Measurements from ENCODE around the gene TRMT6.

The TRMT6 gene, protein sequence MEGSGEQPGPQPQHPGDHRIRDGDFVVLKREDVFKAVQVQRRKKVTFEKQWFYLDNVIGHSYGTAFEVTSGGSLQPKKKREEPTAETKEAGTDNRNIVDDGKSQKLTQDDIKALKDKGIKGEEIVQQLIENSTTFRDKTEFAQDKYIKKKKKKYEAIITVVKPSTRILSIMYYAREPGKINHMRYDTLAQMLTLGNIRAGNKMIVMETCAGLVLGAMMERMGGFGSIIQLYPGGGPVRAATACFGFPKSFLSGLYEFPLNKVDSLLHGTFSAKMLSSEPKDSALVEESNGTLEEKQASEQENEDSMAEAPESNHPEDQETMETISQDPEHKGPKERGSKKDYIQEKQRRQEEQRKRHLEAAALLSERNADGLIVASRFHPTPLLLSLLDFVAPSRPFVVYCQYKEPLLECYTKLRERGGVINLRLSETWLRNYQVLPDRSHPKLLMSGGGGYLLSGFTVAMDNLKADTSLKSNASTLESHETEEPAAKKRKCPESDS

DNA sequence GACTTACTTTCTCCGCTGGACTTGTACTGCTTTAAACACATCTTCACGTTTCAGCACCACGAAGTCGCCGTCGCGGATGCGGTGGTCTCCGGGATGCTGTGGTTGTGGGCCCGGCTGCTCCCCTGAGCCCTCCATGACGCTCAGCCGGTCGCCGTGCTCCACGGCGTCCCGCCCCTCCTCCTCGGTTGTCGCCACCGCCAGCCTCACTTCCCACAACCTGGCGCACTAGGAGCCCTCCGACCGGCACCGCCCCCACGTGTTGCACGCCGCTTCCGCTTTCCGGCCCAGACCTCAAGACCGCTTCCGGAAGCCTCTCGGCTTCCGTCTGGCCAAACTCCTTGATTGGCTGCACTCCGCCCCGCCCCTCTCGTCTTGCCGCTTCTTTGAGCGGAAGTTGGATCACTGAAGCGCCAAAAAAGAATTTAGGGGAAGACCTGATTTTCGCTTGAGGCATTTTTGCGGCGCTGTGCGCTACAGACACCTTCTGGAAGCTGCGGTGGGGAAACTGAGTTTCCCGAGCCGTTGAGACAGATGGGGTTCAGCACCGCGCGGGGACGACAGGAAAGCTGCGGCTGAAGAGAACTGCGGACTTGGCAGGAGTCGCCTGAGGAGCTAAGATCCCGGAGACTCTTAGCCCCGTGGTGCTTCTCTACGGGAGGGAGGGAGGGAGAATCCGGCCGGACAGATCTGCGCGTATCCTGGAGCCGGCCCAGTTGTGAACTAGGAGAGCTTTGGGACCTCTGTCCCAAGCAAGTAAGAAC lies at the start of gene TRMT6, which contains the start of gene MCM8:
TSS of gene TRMT6 (minus strand) at position 263 of the 761 bp plus-strand sequence. CDS start at position 135, 128 bp downstream.
TSS of gene MCM8 (plus strand) at position 382 of the 761 bp plus-strand sequence. CDS start 1,364 bp downstream, outside the sequence.
- peak; percentile 96 for DNase-seq

DNA sequence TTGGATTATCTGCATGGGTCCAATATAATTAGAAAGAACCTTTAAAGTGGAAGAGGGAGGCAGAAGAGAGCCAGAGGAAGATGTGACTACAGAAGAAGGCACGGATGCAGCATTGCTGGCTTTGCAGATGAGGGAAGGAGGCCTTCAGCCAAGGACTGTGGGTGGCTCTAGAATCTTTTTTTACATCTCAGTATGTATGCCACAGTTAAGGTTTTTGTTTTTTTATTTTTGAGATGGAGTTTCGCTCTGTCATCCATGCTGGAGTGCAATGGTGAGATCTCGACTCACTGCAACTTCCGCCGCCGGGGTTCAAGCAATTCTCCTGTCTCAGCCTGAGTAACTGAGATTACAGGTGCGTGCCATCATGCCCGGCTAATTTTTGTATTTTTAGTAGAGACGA lies 49.5 kb upstream of the TRMT6 start:
- DNase-seq, result no peak

DNA sequence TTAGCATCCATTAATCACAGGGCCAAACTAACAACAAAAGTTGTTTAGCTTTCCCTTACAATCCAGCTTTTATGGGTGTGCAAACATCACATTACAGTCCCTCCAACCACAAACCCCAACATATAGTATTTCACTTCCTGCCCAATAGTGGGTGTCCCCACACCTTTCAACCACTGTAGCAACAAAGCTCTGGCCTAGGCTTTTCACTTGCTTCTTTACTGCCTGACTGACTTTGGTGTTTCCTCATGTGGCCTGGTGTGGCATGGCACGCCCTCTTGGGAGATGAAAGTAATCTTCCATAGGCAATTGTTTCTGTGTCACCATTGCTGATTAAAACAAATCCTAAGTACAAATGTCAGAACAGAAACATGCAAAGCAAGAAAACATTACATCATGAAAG lies 46.4 kb upstream of the TRMT6 start:
- peak; percentile 70 for DNase-seq

DNA sequence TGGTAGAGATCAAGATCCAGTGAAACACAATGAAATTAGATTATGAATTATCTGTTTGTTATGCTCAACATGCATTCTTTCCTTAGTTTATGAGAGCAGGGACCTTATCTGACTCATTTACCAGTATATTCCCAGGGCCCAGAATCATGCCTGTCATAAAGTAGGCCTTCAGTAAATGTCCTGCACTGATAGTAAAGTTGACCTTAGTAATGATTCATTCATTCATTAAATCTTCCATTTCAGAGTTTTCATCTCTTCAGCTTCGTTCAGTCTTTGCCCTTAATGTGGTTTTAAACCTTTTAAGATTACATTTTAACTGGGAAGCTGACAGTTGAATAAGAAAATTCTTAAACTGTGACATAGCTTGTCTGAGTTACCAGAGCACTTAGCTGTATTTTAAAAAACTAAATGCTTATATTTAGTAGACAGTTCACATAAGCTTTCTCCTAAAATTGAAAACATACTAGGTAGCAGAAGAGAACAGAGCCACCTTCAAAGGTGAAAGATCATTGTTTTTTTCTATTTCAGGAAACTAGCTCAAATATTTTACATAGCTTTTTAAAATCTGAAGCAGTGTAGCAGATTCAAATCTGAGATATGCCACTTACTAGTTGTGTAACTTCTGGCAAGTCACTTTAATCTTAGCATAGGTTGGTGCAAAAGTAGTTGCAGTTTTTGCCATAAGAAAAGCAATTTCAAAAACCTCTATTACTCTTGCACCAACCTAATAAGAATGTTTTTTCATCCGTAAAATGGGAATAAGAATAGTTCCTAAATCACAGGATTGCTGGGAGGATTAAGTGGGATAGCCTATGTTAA lies 41.5 kb upstream of the TRMT6 start:
- DNase-seq, result no peak

DNA sequence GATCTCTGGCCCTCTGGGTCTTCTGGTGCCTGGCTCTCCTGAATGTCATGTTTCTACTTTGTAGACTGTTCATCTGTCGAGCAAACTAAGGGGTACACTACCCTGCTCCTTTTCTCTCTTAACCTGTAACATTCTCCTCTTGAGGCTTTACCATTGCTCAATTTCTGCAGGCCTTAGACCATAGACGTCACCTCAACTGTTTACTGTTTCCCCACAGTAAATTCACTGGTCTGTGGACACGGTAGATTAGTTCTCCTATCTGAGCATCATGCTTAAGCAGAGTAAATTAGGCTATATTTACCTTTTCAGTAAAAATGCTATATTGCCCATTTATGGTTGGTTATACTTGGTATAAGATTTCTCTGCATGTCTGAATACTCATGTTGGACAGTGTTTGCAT lies 40.6 kb upstream of the TRMT6 start:
- no peak for DNase-seq

DNA sequence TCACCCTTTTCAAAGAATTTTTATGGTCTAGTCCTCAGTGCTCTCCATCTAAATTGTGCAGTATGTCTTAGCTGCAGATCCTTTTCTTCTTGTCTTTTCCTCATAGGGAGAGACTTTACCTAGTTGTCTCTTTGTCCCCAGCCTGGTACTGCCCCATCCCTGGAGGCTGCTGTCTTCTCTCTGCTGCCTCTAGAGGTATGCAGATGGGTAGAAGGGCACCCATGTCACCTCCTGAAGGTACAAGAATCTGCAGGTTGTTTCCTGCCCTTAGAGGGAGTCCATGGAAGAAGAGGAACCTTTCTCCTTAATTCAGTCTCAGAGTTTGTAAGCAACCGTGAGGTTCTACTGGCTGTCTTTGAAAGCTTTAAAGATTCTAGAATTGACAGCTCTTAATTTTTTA lies 39.2 kb upstream of the TRMT6 start:
- no peak for DNase-seq

DNA sequence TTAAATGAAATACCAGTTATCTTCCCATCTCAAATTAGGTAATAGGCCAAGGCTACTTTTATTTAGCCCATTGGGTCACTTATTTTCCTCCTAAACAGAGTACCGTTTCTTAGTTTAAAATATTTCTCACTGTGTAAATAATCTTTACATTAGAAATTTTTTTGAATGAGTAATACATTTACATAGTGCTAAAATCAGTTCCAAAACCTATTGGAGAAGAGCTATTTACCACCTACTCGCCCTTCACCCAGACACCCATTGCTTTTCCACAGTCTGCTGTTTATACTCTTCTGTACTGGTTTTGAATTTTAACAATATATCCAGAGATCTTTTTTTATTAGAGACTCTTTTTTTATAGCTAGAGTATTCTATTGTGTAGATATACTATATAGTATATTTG lies 37.0 kb upstream of the TRMT6 start:
- DNase-seq, result no peak

DNA sequence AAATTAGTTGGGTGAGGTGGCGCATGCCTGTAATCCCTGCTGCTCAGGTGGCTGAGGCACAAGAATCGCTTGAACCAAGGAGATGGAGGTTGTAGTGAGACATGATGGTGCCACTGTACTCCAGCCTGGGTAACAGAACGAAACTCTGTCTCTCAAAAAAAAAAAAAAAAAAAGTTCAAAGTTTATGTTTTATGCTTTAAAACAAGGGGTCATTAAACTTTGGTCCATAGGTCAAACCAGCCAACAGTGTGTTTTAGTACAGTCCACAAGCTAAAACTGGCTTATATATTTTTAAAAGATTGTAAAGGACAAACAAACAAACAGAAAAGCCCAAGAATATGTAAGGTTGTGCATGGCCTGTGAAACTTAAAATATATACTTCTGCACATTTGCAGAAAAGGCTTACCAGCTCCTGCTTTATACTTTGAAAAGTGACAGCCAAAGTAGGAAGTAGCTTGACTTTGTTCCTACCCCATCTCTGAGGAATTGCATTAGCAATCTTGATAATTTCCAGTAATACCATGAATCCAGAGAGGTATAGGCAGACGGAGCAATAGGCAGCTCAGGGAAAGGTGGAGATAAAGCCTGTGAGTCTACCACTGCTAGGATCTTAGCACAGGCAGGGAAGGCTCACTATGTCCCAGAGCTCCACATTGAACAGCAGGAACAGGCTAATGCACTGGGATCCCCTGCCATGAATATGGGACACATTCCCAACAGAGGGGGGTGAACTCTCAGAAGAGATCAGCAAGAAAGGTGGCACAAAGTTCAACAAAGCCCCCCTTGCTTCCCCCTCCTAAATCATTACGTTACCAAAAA lies 30.6 kb upstream of the TRMT6 start:
- no peak for DNase-seq

DNA sequence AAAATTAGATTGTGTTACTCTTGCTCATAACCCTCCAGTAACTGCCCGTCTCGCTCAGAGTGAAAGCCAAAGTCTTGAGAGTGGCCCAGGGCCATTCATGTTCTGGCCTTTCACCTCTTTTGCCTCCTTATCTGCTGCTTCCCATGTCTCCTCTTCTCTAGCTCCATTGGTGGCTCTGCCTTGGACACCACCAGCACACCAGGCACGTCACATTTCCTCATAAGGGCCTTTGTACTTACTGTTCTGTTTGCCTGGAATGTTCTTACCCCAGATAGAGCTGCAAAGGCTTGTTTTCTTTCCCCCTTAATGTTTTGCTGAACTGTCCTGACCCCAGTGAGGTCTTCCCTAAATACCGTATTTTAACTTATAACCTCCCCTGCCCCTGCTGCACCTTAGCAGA lies 29.5 kb upstream of the TRMT6 start:
- DNase-seq, result no peak

DNA sequence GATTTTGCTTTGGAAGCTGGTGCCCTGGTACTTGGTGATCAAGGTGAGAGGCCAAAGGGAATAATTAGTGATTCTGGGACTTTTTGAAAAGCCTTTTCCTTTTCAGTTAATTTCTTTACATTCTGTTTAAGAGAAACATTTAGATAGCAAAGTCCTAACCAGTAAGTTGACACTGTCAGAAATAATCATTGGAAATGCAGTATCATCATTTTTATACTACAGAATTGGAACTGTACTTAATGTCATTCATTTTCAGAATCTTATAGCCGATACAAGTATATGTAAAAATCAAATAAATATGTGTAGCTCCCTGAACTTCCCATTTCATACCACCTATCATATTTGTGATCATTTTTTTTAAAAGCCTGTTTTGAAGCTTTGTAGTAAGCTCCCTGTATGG lies 27.6 kb upstream of the TRMT6 start:
- DNase-seq, result no peak

DNA sequence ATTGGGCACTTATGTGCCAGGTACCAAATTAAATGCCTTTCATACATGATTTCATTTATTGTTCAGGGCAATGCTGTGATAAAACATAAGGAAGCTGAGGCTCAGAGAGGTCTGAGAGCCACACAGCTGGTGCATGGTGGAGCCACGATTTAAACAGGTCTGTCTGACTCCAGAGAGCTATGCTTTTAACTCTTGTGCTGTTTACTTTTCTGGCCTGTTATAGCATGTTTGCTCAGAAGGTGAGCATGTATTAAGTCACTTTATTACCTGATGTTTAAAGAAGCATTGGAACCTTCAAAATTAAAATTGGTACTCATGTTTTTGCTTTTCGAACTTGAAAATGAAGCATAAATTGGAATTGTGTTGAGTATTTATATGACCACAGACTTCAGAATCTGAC lies 26.9 kb upstream of the TRMT6 start:
- DNase-seq, result no peak

DNA sequence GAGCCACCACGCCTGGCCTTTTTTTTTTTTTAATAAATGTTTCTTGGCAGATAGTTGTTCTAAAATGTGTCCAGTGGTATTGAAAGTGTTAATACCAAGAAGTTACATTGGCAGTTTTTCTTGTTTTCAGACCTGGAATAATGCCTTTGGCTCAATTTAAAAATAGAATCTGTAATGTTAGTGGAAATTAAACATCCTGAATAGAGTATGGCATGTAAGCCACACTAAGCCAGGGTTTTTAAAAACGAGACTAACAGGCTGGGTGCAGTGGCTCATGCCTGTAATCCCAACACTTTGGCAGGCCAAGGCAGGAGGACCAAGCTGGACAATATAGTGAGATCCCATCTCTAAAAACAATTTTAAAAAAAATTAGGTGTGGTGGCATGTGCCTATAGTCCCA lies 25.4 kb upstream of the TRMT6 start:
- no peak for DNase-seq

DNA sequence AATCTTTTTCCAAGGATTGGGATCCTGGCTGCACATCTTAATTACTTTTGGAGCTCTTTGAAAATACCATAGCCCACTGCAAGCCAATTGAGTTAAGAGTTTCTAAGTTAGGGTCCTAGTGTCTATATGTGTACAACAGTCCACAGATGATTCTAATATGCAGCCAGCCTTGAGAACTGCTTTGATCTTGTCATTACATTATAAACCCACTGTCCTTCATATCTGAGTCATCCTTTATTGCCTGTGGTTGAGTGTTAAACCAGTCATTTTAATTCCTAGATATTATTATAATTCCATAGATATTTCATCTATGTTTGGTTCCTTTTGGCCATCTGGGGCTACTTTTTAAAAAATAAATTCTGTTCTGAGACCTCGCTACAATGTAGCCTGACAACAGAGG lies 24.2 kb upstream of the TRMT6 start:
- no peak for DNase-seq

DNA sequence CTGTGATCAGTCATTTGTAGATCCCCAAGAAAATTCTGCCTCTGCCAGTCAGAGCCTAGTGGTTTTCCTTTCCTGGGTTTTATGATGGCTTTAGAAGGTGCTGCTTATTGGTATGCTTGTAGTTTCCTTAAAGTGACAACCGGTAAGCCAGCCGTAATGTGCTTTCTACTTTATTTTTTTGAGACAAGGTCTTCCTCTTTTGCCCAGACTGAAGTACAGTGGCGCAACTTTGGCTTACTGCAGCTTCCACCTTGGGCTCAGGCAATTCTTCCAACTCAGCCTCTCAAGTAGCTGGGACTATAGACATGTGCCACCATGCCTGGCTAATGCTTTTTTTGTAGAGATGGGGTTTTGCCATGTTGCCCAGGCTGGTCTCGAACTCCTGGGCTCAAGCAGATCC lies 23.6 kb upstream of the TRMT6 start:
- DNase-seq, result no peak

DNA sequence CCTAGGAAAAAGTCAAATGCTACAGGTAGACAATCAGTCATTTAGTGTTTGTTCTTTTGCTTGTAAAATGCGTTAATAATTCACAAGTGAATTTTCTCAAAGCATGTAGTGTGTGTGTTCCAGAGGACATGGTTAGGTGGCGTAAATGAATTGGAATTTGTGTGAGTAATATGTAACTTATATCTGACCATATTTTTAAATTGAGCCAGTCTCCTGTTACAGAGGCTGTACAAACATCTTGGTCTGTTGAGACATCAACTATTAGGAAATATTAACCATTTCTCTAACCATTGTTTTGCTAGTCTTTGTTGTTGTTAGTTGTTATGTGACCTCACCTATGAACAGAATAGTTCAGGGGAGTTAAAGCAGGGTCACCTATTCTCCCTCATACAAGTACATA lies 22.8 kb upstream of the TRMT6 start:
- no peak for DNase-seq

DNA sequence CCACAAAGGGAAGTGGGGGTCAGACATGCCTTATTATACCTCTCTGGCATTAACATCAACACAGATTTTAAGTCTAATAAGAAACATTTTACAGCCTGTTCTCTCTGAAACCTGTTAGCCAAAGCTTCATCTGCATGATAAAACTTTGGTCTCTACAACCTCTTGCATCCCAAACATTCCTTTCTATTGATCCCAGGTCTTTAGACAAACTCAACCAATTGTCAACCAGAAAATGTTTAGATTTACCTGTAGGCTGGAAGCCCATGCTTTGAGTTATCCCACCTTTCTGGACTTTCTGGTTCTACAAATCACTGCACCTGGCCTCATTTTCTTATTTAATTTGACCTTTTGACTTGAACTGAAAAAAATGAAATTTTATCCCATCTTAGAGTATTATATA lies 20.9 kb upstream of the TRMT6 start:
- no peak for DNase-seq

DNA sequence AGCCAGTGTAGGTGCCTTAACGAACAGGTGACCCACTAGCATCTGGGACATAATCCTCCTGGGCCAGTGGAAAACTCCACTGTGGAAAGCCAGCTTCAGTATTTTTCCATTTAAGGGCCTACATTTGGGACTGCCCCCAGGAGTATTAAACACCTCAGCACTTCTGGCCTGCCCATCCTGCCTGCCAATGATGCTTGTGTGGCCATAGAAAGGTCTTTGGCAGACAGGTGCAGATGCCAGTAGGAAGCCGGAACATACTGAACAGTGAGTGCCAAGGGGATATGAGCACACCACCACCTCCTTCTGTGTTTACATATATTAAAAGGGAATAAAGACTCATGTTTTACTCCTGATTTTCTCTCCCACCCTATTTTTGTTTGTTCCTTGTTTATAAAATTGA lies 20.0 kb upstream of the TRMT6 start:
- DNase-seq, result no peak

DNA sequence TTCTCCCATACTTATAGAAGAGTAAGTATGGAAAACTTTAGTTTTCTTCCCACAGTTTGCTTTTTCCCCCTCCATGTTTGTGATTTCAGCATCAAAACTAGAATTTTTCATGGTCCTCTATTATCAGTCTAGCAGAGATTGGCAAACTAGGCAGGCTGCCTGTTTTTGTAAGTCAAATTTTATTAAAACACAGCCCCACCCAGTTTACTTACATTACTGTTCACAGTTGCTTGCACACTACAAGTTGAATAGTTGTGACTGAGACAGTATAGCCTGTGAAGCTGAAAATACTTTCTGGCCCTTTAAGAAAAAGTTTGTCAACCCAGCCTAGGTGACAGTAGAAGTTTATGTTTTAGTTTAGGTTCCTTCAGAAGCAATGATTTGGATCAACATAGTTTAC lies 19.6 kb upstream of the TRMT6 start:
- no peak for DNase-seq

DNA sequence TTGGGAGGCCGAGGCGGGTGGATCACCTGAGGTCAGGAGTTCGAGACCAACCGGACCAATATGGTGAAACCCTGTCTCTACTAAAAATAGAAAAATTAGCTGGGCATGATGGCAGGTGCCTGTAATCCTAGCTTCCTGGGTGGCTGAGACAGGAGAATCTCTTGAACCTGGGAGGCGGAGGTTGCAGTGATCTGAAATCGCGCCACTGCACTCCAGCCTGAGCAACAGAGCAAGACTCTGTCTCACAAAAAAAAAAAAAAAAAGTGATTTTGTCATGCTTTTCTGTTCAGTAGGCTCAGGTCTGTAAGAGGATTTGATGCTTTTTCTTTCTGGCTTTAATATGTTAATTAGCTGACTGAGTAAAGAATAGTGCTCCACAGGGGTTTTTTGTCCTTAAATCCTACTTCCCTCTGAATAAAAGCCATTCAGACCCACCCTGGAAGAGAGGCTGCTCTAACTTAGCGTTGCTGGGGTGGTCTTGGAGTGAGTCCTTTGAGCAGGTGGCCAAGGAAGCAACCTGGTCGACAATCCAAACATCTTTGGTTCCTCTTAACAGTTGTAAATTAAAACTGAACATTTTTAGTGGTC lies 19.1 kb upstream of the TRMT6 start:
- no peak for DNase-seq

DNA sequence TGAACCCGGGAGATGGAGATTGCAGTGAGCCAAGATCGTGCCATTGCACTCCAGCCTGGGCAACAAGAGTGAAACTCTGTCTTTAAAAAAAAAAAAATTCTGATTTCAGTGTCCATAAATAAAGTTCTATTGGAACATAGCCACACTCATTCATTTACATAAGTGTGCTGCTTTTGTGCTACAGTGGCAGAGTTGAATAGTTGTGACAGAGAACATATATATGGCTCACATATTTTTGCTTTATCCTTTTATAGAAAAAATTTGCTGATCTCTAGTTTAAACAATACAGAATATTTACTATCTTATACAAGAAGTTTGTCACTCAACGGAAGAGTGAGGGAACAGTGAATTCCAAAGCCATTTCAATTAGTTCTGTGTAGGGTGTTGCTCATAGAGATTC lies 18.1 kb upstream of the TRMT6 start:
- no peak for DNase-seq

DNA sequence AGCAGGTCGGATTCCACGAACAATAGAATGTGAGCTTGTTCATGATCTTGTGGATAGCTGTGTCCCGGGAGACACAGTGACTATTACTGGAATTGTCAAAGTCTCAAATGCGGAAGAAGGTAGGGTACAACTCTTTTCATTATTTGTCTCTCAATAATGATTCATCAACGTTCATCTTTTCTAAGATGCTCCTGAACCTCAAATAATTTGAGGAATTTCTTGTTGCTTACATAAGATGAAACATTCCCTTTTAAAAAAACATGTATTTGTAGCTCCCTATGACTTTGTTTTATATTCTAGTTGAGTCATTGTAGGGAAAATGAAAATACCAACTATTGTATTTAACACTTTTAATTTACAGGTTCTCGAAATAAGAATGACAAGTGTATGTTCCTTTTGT lies 17.1 kb upstream of the TRMT6 start:
- DNase-seq, result no peak

DNA sequence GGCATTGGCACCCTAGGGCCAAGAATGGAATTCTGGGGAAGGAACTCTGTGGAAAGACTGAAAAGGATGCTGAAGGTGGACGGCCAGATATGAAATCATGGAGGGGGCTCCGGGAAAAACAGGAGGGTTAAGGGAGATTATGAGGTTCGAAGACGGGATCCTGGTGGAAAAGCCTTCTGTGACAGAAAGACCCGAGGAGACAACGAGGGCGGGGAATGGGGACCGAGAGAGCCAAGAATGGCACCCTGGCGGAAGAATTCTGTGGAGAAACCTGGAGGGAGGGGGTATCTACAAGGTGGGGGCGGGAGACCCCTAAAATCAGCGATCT lies 426 bp downstream of the TRMT6 start:
- DNase-seq, result no peak

All from CD4-positive, alpha-beta T cell treated with Interleukin-10 for 1 hour (primary cell).